GM21390 (cell line): ENCODE results near the gene SLC9A4.
A peak's percentile ranks its signal among the peaks of the same experiment; 100 is the strongest.

Source experiments
- ATAC-seq: cut with Tn5 transposase; IDR thresholded peaks from one replicate; pipeline ENCODE4 v1.9.1; 2021; ENCODE audit not compliant: unreplicated experiment

SLC9A4 gene, protein sequence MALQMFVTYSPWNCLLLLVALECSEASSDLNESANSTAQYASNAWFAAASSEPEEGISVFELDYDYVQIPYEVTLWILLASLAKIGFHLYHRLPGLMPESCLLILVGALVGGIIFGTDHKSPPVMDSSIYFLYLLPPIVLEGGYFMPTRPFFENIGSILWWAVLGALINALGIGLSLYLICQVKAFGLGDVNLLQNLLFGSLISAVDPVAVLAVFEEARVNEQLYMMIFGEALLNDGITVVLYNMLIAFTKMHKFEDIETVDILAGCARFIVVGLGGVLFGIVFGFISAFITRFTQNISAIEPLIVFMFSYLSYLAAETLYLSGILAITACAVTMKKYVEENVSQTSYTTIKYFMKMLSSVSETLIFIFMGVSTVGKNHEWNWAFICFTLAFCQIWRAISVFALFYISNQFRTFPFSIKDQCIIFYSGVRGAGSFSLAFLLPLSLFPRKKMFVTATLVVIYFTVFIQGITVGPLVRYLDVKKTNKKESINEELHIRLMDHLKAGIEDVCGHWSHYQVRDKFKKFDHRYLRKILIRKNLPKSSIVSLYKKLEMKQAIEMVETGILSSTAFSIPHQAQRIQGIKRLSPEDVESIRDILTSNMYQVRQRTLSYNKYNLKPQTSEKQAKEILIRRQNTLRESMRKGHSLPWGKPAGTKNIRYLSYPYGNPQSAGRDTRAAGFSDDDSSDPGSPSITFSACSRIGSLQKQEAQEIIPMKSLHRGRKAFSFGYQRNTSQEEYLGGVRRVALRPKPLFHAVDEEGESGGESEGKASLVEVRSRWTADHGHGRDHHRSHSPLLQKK

DNA sequence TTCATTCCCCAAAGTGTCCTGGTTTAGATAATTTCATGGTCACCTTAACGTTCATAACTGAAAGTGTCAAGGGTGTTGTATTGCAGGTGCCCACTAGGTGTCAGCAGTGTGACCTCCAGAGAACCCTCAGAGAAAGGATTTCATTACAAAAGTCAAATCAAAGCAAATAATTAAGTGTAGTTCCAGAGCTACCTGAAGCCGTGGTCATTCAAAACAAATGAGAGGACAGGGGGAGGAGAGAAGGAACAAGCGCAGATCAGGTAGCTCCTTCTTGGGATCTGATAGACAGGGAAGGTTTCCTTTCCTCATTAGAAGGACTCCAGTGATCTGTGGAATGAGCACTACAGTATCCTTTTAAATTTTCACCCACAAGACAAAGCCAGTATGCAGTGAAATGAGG, at the start of gene SLC9A4:
SLC9A4 (plus strand) TSS at position 207 of the 400 bp plus-strand sequence. CDS start 534 bp downstream, outside the sequence.
- no peak for ATAC-seq

DNA sequence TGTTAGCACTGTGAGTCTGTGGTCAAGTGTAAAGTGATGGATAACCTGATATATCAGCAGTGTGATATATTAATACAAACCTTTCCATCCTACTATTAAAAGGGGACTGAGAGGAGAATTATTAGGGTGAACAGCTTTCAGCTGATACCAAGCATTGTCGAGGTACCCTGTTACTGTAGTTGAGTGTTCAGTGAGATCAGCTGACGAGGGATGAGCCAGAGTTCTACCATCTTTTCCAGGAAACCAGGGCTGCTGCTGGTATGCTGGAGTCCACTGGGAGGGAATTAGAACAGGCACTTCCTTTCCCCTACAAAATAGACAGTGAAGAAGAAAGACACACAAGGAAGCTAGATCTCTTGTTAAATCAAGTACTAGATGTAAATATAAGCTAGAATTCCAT, 49.7 kb upstream of the SLC9A4 start:
- no peak for ATAC-seq

DNA sequence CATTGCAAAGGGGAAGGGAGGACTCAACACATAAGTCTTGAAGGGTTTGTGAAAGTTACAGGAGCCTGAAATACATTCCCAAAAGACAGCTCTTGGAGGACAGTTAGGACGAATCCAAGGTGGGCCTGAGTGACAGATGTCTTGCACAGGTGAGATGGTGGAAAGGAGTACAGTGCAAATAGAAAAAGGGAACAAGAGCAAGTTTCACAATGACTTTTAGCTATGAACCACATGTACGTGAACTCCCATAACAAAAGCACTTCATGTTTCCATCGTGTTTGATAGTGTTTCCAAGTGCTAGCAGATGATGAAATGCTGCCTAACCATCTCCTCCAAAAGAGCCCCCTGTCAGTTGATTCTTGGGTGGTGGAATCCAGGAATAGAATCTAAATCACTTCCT, 48.3 kb upstream of the SLC9A4 start:
- peak; percentile 94 for ATAC-seq

DNA sequence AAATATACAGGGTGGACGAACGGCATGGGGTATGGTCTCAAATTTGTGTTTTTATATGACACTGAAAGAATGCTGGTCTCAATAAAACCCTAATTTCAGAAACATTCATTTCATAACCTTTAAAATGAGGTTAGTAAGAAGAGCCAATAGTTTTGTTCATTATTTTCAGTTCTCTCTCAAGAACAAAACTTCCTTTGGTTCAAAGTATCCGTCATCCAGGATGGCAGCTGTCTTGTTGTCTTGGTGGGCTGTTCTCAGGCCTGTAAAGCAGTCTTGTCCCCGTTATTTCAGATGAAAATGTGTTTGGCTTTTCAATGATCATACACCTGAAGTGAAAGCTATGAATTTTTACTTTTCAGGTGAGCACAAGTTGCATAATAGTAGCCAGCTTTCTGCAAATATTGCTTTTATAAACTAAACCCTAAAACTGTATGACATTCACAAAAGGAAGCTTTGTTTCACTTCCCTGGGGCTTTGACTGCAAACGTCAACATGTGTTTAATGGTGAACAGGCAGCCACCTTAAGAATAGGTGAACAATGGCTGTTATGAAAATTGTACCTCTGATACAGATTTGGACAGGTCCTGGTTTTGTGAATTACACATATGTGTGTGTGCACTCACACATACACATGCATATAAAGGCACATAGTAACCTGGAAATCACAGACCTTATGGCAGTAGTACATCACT, 47.4 kb upstream of the SLC9A4 start:
- ATAC-seq, result no peak

DNA sequence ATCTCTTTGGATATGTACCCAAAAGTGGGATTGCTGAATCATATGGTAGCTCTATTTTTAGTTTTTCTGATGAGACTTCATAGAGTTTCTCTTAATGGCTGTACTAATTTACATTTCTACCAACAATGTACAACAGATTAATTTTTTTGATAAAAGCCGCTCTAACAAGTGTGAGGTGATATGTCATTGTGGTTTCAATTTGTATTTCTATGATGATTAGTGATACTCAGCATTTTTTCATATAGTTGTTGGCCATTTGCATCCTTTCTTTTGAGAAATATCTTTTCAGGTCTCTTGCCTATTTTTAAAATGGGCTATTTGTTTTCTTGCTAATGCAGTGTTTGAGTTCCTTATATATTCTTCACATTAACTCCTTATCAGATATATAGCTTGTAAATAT, 45.8 kb upstream of the SLC9A4 start:
- ATAC-seq, result no peak

DNA sequence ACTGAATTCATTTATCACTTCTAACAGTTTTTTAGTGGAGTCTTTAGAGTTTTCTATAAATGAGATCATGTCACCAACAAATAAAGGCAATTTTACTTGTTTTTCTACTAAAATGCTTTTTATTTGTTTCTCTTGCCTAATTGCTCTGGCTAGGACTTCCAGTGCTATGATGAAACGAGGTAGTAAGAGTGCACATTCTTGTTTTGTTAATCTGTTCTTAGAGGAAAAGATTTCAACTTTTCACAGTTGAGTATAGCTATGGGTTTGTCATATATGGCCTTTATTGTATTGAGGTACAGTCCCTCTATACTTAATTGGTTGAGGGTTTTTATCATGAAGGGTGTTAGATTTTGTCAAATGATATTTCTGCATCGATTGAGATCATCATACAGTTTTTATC, 44.5 kb upstream of the SLC9A4 start:
- no peak for ATAC-seq

DNA sequence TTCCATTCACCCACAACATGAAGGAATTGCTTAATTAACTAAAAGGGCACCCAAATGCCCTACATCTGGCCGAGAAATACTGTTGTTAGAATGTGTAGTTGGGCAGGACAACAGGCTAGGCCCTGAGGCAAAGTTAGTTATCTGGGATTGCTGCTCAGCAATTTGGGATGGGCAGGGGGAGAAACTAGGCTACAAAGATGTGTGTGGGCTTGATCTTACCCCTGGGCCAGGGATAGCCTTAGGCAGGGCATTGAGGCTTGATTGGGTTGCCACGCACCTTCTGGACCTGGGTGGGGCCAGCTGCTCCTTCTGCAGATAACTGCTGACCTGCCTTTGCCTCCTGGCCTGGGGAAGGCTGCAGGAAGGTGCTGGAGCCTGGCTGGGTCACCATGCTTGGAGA, 40.6 kb upstream of the SLC9A4 start:
- ATAC-seq, result no peak

DNA sequence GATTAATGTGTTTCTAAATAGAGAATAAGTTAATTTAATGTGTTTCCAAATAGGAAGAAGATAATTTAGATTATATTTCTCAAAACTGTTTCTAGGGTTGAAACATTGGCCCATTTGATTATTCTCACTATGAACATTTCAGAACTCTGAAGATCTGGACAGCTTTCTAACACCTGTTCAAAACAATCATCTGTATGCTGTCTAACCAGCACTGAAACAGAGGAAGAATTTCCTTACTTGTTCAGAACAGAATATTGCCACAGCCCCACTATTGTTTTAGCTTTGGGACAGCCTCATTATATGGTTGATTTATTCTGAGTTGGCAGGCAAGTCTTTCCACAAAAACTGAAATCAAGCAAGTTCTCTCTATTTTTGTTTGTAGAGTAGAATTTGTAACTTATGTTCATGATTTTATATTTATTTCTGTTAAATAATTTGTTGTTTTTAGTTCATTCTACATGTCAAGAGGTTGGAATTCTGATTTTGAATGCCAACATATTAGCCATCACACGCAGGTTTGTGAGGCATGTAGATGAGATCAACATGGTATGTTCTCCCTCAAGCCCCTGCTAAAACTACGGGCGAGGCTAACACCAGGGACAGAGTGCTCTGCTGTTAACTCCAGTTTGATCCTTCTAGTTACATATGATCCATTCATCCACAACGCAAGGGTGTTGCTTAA, 38.9 kb upstream of the SLC9A4 start:
- ATAC-seq, result no peak

DNA sequence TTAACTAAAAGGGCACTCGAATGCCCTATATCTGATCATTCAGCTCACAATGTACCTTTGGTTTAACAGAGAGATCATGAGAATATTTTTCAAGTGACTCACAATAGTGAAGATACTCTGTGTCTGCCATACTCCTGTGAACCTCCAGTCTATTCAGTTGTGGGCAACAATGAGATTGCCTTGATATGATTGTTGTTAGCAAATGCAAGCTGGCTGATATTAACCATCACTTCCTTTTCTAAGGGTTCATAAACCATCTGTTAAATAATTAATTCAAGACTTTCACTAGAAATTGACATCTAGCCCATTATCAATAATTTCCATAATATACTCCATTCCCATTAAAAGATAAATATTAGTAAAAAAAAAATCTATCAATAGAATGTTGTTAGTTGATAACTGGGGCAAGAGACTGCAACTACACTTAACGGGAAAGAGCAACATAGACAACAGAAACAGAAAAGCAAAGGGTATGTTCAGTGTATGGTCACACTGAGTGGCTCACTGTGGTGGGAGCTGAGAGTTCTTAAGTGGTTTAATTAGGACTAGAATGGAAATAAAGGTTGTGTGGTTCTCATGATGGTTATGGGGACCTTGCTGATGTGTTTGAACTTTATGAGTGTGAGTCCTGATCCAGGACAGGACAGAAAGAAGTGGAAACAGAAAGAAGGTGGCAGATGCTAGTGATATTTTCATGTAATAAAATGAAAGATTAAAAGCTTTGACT, 38.2 kb upstream of the SLC9A4 start:
- no peak for ATAC-seq

DNA sequence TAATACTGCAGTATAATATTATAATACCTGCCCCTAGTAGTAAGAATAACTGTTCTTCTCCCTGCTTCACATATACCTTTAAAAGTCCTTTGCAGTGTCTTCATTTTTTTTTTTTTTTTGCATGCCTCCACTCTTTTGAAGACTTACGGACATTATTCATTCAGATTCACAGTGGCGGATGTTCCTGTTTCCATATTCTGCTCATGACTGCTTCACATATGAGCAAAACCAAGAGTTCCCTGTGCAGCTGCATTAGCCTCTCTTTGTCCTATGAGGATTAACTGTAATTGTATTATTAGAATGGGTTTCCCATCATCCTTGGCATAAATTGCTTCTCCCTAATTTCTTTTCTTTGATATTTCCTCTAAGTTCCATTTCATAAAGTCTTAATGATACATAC, 37.3 kb upstream of the SLC9A4 start:
- no peak for ATAC-seq

DNA sequence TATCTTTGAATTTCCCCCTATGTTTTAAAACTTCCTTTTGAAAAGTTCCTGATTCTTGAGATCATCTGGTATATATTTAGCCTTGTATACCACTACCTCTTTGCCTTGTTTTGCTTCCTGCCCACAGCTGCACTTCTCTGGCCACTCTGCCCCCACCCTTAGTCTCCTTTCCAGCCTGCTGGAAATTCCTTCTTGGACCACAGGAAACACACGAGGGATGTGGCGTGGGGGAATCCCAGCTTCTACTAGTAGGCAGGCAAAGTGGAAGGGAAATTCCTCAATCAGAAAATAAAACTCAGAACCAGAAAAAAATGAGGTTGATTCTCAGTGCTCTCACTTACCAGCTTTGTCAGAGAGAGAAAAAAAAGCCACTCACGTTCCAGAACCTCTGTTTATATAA, 36.7 kb upstream of the SLC9A4 start:
- ATAC-seq, result no peak

DNA sequence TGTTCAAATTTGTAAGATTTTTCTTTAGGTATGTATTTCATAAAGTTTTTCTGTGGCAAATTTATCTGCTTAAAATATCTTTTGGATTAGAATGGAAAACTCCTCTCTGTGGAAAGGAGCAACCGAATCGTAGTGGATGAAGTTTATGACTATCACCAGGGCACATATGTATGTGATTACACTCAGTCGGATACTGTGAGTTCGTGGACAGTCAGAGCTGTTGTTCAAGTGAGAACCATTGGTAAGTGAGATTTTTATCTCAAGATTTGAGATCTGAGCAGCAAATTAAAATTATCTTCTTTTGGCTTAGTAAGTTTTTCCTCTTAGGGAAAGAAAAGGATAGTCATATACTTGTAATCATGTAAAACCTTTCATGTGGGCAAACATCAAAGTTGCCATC, 35.9 kb upstream of the SLC9A4 start:
- no peak for ATAC-seq

DNA sequence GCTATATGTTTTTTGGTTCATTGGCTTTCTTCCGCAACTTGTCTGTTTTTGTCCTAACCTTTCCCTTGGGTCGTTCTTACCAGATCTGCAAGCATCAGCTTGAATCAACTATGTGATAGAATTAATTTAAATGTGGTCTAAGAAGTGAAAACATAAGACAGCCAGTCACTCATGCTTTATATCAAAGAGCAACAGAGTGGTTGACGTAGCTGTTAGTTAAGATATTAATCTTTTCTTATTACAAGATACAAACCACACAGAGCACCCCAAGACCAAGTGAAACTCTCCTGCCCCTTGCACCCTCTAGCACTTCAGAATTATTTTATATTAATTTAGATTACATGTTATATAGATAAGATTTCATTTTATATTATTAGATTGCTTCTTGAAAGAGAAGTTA, 34.9 kb upstream of the SLC9A4 start:
- no peak for ATAC-seq

DNA sequence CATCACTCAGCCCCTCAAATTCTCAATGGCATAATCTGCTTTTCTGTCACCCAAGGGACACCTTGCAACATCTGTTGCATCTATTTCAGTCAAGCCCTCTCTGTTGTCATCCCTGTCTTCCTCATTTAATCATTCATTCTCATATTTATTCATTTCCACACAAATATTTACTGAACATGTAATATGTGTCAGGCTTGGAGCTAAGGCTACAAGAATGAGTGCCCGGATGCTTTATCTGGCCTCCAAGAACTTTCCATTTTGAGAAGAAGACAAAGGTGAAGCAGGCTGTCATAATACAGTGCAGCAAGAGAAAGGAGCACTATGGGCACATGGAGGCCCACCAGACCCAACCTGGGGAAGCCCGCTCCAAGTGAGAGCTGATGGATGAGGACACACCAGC, 34.4 kb upstream of the SLC9A4 start:
- no peak for ATAC-seq

DNA sequence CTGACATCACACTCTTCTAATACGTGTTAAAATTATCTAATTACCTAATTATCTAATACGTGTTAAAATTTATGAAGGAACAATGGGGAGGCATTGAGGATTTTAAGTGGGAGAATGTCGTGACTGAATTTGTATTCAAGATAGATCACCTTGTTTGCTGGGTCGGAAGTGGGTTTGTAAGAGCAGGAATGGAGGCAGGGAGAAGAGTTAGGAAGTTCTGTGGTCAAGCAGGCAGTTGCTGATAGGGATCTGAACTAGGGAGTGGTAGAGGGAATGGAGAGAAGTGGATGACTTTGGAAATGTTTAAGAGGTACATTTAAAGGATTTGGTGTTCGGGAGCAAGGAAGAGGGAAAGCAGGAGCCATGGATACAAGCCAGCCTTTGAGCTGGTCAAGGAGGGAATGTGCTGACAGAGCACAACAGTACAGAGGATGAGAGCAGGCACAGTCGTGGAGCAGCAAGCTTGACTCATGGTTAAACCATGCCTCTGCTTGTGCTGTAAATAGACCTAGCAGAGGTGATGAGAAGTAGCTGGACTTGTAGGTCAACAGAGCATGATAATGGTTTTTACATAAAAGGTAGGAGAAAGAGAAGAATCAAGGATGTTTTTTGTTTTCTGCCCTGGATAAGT, 33.8 kb upstream of the SLC9A4 start:
- no peak for ATAC-seq

DNA sequence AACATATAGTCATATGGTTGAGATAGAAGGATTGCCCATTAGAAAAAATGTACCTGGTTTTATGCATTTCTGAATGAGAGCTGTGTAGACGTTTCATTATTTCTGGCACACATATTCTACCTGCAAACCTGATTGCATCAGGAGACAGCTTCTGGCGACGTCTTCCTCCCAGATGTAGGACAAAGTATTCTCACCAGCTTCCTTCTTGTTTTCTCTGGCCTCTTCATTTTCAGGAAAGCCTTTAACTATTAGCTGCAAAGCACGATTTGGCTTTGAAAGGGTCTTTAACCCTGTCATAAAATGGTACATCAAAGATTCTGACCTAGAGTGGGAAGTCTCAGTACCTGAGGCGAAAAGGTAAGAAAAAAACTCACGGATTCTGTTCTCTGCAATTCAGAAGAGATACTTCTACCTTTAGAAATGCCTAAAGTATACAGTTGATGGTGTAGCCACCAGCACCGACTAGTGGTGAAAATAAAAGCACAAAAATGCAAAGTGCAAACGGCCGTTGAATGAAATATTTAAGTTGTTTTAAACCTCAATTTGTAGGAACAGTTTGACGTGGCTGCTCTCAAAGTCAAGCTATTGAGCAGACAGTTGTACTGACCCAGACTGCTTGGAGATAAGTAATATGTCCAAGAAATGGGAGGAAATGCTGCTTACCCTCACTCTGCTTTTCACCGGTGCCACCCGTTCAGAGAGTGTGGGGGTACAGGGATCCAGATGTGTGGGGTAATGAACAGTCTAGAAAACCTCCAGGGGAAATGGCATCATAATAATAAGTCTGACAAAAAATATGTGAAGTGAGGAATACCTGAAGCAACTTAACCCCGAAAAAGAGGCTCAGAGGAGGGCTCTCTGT, 29.8 kb upstream of the SLC9A4 start:
- peak; percentile 75 for ATAC-seq

DNA sequence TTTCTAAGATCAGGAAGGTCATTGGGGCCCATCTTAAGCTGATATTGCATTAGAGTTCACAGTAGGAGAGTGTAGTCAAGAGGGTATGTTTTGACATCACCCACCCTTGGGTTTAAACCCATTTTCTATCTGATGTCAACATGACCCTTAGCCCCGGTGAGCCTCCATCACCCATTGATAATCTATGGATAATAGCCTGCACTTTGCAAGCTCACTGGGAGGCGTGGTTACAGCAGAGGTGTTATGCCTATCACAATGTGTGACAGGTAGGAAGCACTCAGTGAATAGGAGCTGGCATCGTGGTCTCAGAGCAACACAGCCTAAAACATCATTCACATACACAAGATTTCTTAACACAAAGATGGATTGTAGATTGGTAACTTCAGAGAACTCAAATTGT, 28.8 kb upstream of the SLC9A4 start:
- no peak for ATAC-seq

DNA sequence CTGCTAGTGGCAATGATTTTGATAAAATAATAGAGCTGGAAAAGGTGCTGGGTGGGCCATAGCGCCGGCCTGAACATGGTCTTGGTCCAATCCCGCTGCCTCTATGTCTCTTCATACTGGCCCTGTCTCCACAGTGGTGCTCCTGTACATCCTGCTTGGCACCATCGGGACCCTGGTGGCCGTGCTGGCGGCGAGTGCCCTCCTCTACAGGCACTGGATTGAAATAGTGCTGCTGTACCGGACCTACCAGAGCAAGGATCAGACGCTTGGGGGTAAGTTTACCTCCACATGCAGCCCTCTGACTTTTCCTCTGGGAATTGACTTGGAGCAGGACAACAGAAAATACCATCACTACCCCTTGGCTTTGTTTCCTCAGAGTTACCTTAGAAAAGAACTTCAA, 26.1 kb upstream of the SLC9A4 start:
- no peak for ATAC-seq

DNA sequence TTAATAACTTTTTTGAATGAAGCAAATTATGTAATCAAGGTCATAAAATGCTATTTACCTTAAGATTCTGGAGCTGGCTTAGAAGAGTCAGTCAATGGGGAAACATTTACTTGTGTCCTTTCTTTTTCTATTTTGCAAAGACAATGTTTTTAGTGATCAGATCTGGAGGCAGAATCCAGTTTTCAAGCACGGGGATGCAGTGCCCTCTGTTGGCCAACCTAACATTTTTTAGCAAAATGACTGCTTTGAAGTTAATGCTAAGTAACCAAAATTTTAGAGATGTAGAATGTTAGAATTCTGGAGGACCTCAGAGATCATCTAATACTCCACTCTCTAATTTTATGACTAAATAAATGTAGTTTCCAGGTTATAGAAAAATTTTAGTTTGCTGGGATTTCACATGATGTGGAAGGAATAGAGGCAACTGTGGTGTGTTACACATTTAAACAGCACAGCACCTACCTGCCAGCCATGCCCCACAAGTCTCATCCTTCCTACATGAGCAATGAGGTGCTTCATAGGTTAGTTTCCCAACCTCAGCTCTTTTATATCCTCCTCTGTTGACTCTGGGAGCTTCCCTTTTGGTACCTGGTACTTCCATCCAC, 23.6 kb upstream of the SLC9A4 start:
- no peak for ATAC-seq
